Vagina (tissue), 2 donors: Measurements from ENCODE around the gene RIOK3.

ENCODE experiments used
- POLR2A ChIP-seq, 2 donors: fragments of 450-650 bp; IDR thresholded peaks; one replicate each; pipeline ENCODE4 v1.6.1; 2017; ENCODE audit warnings: antibody characterized with exemption in 2 of 2, mild to moderate bottlenecking in 2 of 2, moderate library complexity in 2 of 2
- TF ChIP-seq, protein P1 (sequence below), 3 experiments: fragments of 450-650 bp in 2 of 3; fragments of 200-600 bp in 1 of 3; sonication (generic) in 1 of 3; IDR thresholded peaks; one replicate each; pipeline ENCODE4 v1.5.1; 2017 to 2019; ENCODE audit warnings: antibody characterized with exemption in 3 of 3, mild to moderate bottlenecking in 2 of 3, moderate library complexity in 2 of 3

DNA sequence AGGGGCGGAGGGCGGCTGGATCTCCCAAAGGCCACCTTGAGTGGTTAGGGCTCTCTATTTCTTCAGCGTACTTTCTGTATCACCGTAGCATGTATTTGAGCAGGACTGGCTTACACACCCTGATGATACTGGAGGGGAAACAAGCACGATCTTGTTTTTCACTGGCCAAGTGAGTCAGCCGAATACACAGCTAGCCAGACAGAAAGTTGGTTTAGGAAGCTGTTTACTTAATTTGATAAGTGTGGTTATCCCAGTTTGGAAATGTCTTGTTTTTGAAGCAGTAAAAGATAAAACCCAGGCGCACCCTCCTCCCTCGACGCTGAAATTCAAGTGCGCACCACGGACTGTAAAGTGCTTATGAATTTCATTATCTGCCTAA is 582 bp downstream of the RIOK3 start:
- TF ChIP-seq, protein P1, sequence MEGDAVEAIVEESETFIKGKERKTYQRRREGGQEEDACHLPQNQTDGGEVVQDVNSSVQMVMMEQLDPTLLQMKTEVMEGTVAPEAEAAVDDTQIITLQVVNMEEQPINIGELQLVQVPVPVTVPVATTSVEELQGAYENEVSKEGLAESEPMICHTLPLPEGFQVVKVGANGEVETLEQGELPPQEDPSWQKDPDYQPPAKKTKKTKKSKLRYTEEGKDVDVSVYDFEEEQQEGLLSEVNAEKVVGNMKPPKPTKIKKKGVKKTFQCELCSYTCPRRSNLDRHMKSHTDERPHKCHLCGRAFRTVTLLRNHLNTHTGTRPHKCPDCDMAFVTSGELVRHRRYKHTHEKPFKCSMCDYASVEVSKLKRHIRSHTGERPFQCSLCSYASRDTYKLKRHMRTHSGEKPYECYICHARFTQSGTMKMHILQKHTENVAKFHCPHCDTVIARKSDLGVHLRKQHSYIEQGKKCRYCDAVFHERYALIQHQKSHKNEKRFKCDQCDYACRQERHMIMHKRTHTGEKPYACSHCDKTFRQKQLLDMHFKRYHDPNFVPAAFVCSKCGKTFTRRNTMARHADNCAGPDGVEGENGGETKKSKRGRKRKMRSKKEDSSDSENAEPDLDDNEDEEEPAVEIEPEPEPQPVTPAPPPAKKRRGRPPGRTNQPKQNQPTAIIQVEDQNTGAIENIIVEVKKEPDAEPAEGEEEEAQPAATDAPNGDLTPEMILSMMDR (IDR thresholded peaks at IDR 0.05), result no peak
- no peak for TF ChIP-seq POLR2A (IDR thresholded peaks at IDR 0.05)
